ENCODE results near the gene KIDINS220.

KIDINS220 gene

DNA sequence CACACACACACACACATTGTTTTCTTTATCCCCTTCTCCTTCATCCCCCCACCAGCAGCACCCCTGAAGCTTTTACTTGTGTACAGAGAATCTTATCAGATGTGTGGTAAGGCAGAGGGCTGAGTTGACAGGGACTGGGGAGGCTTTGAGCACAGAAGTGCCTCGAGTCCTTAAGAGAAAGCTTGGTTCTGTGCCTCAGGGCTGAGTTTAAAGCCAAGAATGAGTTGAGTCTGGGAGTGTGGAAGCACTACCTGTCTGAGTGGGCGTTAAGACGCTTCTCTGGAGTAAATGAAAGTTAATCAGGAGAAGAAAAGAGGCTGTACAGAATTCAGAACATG lies 152.9 kb downstream of the KIDINS220 start:
- no peaks in the 10 kb centered on the region for H3K27me3 ChIP-seq (replicated peaks; ENCODE audit: control insufficient read depth, insufficient read depth, low read length)
- no peaks in the 10 kb centered on the region for H3K36me3 ChIP-seq (ENCODE audit: control insufficient read depth, insufficient read depth, low read length)
- peak overlapping the region; percentile 55 for H3K4me3 ChIP-seq (replicated peaks; ENCODE audit: low read depth, low read length)
- TF ChIP-seq, protein P1, sequence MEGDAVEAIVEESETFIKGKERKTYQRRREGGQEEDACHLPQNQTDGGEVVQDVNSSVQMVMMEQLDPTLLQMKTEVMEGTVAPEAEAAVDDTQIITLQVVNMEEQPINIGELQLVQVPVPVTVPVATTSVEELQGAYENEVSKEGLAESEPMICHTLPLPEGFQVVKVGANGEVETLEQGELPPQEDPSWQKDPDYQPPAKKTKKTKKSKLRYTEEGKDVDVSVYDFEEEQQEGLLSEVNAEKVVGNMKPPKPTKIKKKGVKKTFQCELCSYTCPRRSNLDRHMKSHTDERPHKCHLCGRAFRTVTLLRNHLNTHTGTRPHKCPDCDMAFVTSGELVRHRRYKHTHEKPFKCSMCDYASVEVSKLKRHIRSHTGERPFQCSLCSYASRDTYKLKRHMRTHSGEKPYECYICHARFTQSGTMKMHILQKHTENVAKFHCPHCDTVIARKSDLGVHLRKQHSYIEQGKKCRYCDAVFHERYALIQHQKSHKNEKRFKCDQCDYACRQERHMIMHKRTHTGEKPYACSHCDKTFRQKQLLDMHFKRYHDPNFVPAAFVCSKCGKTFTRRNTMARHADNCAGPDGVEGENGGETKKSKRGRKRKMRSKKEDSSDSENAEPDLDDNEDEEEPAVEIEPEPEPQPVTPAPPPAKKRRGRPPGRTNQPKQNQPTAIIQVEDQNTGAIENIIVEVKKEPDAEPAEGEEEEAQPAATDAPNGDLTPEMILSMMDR (IDR thresholded peaks at IDR 0.05; ENCODE audit: insufficient read depth, low read length, poor library complexity, severe bottlenecking), result no peak
- peak; percentile 33 for DNase-seq (ENCODE audit: extremely low read depth, insufficient read length)

DNA sequence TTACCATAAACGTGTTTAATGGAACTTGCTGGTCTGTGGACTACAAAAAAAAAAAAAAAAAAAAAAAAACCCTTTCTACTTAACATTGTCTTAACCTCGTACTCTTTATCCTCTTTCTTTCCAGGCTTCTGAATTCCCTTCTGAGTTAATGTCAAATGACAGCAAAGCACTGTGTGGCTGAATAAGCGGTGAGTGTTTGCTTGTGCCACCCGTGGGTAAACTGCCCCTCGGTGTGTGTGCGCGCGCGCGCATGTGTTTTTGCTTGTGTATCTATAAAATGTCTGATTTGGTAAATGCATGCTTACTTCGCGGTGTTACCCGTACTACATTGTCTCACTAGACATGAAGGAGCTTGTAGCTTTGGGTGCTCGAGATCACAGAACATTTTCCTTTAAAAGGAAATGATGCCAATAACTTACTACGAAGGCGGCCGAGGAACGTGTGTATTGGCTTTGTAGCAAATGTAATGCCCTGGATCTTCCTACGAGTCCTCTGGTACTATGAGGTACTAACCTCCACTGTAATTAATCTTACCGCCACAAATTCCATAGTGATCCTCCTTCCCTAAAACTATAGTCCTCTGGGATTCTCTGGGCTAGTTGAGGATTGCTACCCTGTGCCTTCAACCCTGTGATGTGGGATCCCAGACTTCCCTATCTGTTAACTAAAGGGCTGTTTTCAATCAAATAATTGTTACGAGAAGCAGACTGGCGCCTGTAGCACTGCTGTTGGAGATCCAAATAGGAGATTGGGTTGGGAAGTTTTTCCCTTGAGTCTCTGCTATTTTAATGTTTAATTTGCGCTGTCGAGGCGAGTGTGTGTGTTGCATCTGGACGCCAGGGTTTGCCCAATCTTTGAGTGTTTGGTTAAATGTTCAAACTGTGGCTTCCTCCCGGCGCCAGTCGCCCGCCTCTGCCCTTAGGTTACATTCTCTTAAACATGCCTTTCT lies 154.4 kb downstream of the KIDINS220 start:
- DNase-seq (ENCODE audit: extremely low read depth, insufficient read length), result peak; percentile 35

DNA sequence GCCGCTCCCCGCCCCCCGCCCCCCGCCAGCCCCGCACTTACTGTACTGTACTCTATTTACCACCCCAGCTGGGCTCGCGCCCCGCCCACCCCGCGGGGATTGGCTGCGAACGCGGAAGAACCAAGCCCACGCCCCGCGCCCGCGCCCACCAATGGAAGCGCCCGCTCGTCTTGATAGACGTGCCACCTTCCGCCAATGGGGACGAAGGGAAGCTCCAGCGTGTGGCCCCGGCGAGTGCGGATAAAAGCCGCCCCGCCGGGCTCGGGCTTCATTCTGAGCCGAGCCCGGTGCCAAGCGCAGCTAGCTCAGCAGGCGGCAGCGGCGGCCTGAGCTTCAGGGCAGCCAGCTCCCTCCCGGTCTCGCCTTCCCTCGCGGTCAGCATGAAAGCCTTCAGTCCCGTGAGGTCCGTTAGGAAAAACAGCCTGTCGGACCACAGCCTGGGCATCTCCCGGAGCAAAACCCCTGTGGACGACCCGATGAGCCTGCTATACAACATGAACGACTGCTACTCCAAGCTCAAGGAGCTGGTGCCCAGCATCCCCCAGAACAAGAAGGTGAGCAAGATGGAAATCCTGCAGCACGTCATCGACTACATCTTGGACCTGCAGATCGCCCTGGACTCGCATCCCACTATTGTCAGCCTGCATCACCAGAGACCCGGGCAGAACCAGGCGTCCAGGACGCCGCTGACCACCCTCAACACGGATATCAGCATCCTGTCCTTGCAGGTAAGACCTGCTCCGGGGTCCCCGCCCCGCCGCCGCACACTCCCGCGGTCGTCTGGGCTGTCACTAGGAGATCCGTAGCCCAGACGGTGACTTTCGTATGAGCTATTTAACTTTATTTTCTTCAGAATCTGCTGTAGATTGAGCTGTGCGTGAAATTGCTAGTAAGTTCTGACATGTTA lies 155.4 kb downstream of the KIDINS220 start, which contains the start of gene ID2:
ID2 (plus strand) TSS at position 271 of the 907 bp plus-strand sequence; CDS start at position 381, 110 bp downstream.
- no peaks in the 10 kb centered on the region; the same call in none of the 2 replicates for H3K27me3 ChIP-seq (replicated peaks; ENCODE audit: control insufficient read depth, insufficient read depth, low read length)
- no peaks in the 10 kb centered on the region for H3K36me3 ChIP-seq (ENCODE audit: control insufficient read depth, insufficient read depth, low read length)
- TF ChIP-seq, protein P1 (IDR thresholded peaks at IDR 0.05; ENCODE audit: insufficient read depth, low read length, poor library complexity, severe bottlenecking), result peak; percentile 6
- H3K4me3 ChIP-seq (replicated peaks; ENCODE audit: low read depth, low read length), result peak within 1 kb of the TSS; percentile 73
- DNase-seq (ENCODE audit: extremely low read depth, insufficient read length), result peak; percentile 100

More for the DNA sequence above, 154.4 kb downstream of the KIDINS220 start:
- Histone ChIP-seq H3K4me3 (replicated peaks; ENCODE audit: low read depth, low read length) (peak overlapping the region; percentile 73), H3K36me3 (ENCODE audit: control insufficient read depth, insufficient read depth, low read length) (no peaks in the 10 kb centered on the region), H3K27me3 (replicated peaks; ENCODE audit: control insufficient read depth, insufficient read depth, low read length) (no peaks in the 10 kb centered on the region)
- TF ChIP-seq, protein P1 (IDR thresholded peaks at IDR 0.05; ENCODE audit: insufficient read depth, low read length, poor library complexity, severe bottlenecking), result no peak

DNA sequence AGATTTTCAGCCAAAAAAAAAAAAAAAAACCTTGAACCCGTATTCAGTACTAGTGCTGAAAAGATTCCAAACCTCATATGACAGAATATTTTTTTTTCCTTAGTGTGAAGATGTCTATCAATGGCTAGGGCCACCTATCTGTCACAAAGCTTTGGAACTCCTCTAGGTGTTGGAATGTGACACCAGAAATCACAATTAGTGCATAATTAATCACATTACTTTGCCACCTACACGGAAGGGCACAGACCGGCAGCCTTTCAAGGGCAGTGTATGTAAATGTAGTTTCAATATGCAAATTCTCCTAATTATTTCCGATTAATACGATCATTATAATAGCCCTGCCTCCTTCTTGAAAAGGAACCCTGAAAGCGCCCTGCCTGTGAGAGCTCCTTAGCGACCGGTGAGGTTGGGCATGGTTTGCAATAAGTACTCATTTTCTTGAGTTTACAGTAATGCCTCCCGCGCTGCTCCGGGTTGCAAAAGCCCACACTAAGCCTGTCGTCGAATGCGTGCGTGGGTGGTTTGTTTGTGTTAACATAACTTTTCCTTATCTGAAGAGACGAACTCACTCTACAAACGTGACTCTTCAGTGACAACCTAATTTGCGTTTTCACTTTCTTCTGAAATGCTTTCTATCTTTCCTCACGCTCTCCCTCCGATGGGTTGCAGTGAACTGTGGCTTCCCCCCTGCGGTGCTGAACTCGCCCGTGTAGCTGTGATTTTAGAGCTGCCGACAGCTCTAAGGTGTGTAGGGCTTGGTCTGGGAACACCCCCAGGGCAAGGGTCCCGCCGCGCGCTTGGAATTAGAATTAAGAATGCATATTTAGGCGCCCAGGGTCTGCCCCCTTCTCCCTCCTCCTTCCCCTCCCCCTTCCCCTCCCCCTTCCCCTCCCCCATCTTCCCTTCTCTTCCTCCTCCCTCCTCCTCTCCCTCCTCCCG lies 156.3 kb downstream of the KIDINS220 start:
- H3K27me3 ChIP-seq (replicated peaks; ENCODE audit: control insufficient read depth, insufficient read depth, low read length), result no peaks in the 10 kb centered on the region; the same call in none of the 2 replicates
- TF ChIP-seq, protein P1 (IDR thresholded peaks at IDR 0.05; ENCODE audit: insufficient read depth, low read length, poor library complexity, severe bottlenecking), result no peak
- DNase-seq (ENCODE audit: extremely low read depth, insufficient read length), result peak; percentile 70

More for the DNA sequence above, 156.3 kb downstream of the KIDINS220 start:
- no peaks in the 10 kb centered on the region for H3K36me3 ChIP-seq (ENCODE audit: control insufficient read depth, insufficient read depth, low read length)
- H3K4me3 ChIP-seq (replicated peaks; ENCODE audit: low read depth, low read length), result peak overlapping the region; percentile 63
